ENCODE data around the gene SOX6. TPM values are rescaled to one million over a fixed set of nuclear protein-coding genes. Genes with fewer than 3 reads are reported as not detected.

Gene SOX6
- total RNA-seq, 1 experiment from 2014 or later, result not detected

DNA sequence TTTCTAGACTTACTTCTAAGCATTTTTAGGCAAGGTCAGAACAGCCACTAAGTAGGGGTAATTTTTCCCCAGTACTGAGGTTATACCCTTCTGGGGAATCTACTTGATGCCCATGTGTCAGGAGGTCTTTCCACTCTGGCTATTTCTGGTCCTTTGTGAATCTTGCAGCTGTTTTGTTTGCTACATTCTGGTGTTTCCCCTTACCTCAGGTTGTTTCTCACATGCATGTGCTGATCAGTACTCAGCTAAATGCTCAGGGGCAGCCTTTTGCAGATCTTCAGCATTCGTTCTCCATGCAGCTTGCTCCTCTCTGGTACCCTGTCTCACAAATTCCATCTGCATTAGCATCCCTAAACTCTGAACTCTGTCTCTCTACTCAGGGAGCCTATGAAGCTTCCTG lies 303.6 kb downstream of the SOX6 start:
- WGBS (ENCODE audit: extremely low coverage, insufficient read length, low lambda C conversion rate), result no CpG with 5 or more reads among the region's 1 CpG
- H3K9me3 ChIP-seq (ENCODE audit: control insufficient read depth, low read depth, low read length), result no peaks in the 10 kb centered on the region
- H3K4me2 ChIP-seq (ENCODE audit: insufficient read depth, insufficient read length, low read length), result no peak overlapping the region
- no peak overlapping the region for H3K4ac ChIP-seq (ENCODE audit: low read depth, low read length)
- no peak overlapping the region for H2BK20ac ChIP-seq (ENCODE audit: low read depth, low read length, poor library complexity, severe bottlenecking)
- H3K9ac ChIP-seq (ENCODE audit: extremely low read depth, insufficient read length, low read length), result no peak overlapping the region
- no peak overlapping the region for H4K91ac ChIP-seq (ENCODE audit: insufficient read length, low read depth, low read length)
- no peak overlapping the region for H3K14ac ChIP-seq (ENCODE audit: insufficient read depth, low read length)
- H3K27ac Mint-ChIP-seq, result no peak overlapping the region
- H3K56ac ChIP-seq (ENCODE audit: insufficient read length, low read depth, low read length), result no peak overlapping the region
- no peak for DNase-seq
- no peak overlapping the region for H2AK5ac ChIP-seq (ENCODE audit: insufficient read length, low read length)
- H2BK15ac ChIP-seq (ENCODE audit: low read depth, low read length), result no peak overlapping the region
- H3K23ac ChIP-seq (ENCODE audit: insufficient read length, low read depth, low read length), result no peak overlapping the region
- no peak overlapping the region for H3K18ac ChIP-seq (ENCODE audit: insufficient read length, low read depth, low read length)
- H3K27ac ChIP-seq (ENCODE audit: insufficient read length, low read depth, low read length), result no peak overlapping the region
- H3K27me3 Mint-ChIP-seq (ENCODE audit: low read depth), result no peaks in the 10 kb centered on the region; the same call in 1 of the 2 replicates
- no peak overlapping the region for H2AFZ ChIP-seq (ENCODE audit: low read length)
- no peak overlapping the region for H3K4me3 Mint-ChIP-seq
- no peaks in the 10 kb centered on the region for H3K9me3 Mint-ChIP-seq
- H4K8ac ChIP-seq (replicated peaks; ENCODE audit: insufficient read length, low read depth, low read length), result no peak overlapping the region
- H3K36me3 Mint-ChIP-seq (ENCODE audit: insufficient read depth in 1 of 3, low read depth in 3 of 3), result no peaks in the 10 kb centered on the region; a peak in 1 of 7 replicates
- H3K79me1 ChIP-seq (ENCODE audit: insufficient read depth, low read depth, low read length, poor library complexity, severe bottlenecking), result no peaks in the 10 kb centered on the region
- no peaks in the 10 kb centered on the region for H3K79me2 ChIP-seq (ENCODE audit: insufficient read depth, low read length)
- H4K20me1 ChIP-seq (ENCODE audit: control insufficient read depth, insufficient read depth, insufficient read length), result no peaks in the 10 kb centered on the region
- H2BK120ac ChIP-seq (ENCODE audit: low read depth, low read length, poor library complexity, severe bottlenecking), result no peak overlapping the region
- H2BK12ac ChIP-seq (ENCODE audit: insufficient read length, low read depth, low read length), result no peak overlapping the region
- peaks cover 7 to 14% of the 10 kb centered on the region in 2 experiments for H3K4me1 Mint-ChIP-seq
- no peaks in the 10 kb centered on the region for H3K23me2 ChIP-seq (ENCODE audit: insufficient read length, low read depth, low read length, poor library complexity, severe bottlenecking)
- no peak overlapping the region for H2BK5ac ChIP-seq (ENCODE audit: insufficient read length, low read length)
- TF ChIP-seq, protein P1, sequence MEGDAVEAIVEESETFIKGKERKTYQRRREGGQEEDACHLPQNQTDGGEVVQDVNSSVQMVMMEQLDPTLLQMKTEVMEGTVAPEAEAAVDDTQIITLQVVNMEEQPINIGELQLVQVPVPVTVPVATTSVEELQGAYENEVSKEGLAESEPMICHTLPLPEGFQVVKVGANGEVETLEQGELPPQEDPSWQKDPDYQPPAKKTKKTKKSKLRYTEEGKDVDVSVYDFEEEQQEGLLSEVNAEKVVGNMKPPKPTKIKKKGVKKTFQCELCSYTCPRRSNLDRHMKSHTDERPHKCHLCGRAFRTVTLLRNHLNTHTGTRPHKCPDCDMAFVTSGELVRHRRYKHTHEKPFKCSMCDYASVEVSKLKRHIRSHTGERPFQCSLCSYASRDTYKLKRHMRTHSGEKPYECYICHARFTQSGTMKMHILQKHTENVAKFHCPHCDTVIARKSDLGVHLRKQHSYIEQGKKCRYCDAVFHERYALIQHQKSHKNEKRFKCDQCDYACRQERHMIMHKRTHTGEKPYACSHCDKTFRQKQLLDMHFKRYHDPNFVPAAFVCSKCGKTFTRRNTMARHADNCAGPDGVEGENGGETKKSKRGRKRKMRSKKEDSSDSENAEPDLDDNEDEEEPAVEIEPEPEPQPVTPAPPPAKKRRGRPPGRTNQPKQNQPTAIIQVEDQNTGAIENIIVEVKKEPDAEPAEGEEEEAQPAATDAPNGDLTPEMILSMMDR (conservative IDR thresholded peaks at IDR 0.05), result no peak
- no peaks in the 10 kb centered on the region for H3K4me1 ChIP-seq (ENCODE audit: insufficient read depth, low read length)
- no peak overlapping the region for H3T11ph ChIP-seq (ENCODE audit: low read length)
- H4K5ac ChIP-seq (ENCODE audit: insufficient read length, low read depth, low read length), result no peak overlapping the region
- no peaks in the 10 kb centered on the region for H3K27me3 ChIP-seq (ENCODE audit: insufficient read depth, low read length)
